Activated naive CD8-positive, alpha-beta T cell treated with anti-CD3 and anti-CD28 coated beads, Interleukin-2, amount 50 U/mL, for 16 hours (primary cell): ENCODE results near the gene SPNS3.

Experiments
- DNase-seq: peaks from one replicate; pipeline ENCODE4 v3.0.0-alpha.2; 2020; ENCODE audit warnings: low read depth, low spot score

Gene SPNS3

DNA sequence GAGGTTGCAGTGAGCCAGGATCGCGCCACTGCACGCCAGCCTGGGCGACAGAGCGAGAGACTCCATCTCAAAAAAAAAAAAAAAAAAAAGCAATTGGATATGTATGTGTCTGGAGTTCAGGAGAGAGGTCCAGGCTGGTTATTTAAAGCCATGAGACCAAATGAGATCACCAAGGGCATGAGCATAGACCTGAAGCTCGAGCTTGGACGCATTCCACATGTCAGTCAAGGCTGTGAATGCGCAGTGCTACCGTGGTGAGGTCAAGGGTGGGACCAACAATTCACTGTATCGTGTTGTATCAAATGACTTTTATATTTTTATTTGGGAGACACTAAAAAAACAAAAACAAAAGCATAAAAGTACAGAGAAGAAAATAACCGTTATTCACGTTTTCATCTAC, 35.8 kb downstream of the SPNS3 start:
- no peak for DNase-seq

DNA sequence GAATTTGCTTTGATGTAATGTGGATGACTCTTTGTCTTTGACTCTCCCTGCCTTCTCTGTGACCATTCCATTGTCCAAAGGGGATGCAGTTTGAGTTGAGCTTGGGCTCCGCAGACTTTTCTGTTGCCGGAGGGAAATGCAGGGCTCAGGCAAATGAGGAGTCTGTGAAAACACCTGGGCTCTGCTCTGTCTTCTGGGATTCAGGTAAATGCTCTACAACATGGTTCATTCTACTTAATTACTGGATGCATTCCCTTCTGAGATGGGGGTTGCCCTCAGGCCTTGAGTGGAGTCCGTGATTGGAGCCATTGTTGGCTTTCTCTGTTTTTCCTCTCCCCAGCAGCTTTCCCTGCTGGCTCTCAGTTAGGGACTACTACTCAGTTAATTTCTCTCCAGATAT, 38.5 kb downstream of the SPNS3 start:
- no peak for DNase-seq

DNA sequence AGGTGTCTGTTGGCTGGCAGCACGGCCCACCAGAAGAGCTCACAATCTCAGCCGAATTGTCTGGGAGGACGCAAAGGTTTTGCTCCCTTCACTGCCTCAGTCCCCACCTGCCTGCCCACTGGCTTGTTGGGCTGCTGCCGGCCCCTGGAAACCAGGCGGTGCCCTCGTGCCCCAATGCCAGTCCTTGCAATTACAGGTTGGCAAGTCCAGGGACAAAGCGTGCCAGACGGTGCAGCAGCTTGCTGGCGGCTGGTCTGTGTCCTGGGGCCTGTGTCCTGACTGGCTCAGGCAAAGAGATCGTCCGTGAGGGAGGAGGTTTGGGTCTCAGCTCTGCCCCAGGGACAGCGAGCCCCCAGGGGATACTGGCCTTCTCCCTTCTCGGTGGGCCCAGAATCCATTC, 40.4 kb downstream of the SPNS3 start:
- DNase-seq = no peak

DNA sequence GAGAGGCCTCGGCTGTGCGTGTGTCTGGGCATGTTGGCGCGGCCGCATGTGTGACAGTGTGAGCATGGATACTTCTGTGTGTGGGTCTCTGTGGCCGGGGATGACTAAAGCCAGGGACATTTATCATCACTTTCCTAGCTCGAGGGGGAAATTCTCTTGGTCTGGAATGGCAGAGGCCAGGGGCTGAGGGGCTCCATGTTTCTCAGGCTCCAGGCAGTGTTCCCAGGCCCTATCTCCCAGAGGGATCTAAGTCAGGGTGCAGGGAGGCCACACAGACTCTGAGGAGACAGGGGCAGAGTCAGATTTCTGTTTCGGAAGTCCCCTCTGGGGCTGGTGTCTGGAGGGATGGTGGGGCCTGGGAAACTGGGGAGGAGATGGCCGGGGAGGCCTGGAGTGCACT, 41.3 kb downstream of the SPNS3 start:
- DNase-seq = no peak

DNA sequence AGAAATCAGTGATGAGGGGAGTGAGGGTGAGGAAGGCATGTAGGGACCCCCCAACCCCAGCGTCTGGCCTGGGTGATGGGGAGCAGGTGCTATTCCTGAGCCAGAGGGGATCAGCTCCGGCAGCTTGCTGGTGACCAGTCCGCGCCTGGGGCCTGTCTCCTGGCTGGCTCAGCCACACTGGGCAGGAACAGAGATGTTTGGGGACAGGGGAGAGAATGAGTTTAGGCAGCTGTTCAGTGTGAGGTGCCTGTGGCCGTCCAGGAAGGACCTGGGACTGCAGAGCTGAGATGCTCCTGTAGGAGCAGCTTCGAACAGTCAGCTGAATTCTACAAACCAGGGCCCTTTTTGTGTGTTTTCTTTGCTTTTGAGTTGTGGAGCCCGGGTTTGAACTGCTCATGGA, 41.7 kb downstream of the SPNS3 start:
- DNase-seq = no peak

DNA sequence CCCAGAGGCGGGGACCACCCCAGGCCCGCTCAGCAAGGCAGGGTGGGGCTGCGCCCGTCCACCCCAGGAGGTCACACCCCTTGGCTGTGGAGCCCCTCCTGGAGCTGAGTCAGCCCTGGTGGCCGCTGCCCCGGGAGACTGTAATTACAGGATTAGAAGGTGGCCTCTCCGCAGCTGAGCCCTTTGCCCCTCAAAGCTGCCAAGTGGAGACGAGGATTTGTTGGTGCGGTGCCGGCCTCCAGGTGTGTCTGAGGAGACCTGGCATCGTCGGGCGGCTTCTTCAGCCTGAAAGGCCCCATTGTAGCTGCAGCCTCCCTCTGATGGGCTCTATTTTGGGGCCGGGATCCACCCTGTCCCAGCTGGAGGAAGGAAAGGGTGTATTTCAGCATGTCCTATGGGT, 42.3 kb downstream of the SPNS3 start:
- no peak for DNase-seq

DNA sequence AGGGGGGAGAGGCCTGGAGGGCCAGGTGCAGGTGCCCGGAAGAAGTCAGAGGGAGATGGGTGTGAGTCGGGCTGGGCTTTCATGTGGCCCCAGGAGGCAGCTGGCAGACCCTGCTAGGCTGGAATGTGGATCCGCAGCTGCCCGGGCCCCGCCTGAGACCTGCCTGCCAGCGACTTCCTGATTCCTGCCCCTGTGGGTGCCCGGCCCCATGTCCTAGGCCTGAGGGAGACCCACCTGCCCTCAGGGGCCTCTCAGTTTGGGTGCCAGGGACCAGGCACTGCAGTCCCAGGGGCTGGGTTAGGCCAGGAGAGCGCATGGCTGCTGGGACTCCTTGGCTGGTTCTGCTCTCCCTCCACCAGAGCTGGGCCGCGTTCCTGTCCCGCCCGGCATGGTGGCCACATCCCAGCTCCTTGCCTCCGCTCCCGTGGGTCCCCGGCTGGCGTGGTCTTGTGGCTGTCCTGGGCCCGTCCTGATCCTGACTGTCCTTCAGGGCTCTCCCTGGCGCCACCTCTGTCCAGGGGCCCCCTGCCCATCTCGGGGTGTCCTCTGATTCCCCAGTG, 42.9 kb downstream of the SPNS3 start:
- no peak for DNase-seq

DNA sequence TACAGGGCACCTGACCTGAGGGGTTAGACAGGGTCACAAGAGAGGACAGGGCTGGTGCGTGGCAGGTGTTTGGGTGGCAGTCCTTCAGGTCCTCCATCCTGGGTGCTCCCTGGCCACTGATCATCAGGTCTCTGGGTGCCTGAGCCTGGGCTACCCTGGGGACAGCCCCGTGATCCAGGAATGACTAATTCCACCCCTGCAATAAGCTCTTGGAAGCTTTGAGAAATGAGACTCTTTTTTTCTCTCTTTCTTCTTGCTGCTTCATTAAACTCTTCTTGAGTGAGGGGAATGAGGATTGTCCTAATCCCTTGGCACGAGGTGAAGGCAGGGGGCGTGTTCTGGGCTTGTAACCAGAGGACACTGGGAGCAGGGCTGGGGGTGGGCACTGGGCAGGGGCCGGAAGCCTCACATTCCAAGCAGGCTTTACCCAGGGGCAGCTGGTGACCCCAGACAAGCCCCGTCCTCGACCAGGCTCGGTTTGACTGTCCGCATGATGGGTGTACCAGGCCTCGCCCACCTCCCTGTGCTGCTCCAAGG, 43.6 kb downstream of the SPNS3 start:
- no peak for DNase-seq

DNA sequence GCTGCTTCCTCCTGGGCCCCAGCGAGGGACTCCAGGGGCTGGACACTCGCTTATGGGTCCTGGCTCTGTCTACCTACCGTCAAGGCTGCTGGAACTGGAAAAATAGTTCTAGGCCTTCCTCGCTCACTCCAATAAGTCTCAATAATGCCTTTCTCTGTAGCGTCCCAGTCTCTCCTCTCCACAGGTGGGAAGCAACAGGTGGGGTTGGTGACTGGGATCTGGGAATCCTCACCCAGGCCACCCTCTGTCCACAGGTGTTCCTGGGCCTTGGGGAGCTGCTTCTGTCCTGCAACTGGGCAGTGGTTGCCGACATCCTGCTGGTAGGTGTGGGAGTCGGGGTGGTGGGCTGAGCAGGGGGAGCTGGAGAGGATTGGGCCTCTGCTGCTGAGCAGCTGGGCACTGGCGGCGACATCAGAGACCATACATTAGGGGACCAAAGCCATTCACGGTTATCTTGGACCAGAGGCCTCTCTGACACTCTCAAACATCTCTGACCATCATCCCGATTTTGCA, 44.6 kb downstream of the SPNS3 start:
- DNase-seq = no peak

DNA sequence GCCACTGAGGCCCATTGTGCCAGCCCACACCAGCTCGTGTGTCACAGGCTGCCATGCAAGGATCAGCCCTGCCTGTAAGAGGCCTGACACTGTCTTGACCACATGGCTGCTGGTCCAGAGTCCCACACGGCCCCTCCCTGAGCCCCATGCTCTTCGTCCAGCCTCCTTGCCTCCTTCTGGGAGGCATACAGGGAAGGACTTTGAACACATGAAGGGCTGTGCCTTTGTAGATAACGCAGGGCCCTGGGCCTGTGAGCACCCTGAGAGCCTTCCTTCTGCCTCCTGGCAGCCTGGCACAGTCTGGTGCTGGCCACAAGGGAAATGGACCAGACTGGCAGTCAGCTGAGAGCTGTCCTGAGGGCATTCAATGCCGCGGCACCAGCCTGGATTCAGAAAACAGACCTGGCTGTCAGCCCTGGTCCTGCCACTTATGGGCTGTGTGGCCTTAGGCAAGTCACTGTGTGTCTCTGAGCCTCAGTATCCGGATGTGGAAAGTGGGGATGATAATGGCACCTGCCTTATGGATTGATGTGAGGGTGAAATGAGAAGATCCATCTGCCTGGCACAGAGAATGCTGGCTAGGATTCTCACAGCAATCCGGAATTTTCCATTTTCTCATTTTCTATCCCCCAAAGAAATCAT, 45.7 kb downstream of the SPNS3 start:
- no peak for DNase-seq

DNA sequence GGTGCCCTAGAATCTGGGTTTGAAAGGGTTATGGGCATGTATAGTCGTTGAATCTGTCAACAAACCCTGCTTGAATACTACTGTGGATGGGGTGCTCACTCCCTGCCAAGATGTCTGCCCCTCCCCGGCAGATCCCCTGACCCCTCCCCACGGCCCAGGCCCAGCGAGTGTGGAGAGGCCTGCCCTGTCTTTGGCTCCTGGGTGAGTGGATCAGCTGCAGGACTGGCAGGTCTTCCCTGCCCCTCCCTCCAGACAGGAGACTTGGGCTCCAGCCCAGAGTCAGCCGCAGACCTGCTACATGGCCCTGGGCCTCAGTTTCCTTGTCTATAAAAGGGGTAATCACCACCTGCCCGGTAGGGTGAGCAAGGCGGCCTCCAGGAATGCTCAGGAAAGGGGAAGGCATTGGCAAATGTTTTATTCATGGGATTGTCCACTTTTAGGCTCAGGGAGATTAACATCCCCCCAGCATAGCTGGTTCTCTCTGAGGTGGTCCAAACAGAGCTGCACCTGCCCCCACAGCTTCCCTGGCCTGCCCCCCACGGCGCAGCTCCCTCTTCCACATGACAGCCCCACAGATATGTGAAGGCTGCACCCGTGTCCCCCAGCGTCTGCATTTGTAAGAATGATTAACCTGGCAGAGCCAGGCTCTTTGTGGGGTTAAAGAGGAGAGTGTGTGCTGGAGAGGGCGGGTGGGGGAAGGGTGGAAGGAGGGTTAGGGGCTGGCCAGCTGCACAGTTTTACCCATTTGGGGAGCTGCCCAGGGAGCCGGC, 46.4 kb downstream of the SPNS3 start:
- no peak for DNase-seq

DNA sequence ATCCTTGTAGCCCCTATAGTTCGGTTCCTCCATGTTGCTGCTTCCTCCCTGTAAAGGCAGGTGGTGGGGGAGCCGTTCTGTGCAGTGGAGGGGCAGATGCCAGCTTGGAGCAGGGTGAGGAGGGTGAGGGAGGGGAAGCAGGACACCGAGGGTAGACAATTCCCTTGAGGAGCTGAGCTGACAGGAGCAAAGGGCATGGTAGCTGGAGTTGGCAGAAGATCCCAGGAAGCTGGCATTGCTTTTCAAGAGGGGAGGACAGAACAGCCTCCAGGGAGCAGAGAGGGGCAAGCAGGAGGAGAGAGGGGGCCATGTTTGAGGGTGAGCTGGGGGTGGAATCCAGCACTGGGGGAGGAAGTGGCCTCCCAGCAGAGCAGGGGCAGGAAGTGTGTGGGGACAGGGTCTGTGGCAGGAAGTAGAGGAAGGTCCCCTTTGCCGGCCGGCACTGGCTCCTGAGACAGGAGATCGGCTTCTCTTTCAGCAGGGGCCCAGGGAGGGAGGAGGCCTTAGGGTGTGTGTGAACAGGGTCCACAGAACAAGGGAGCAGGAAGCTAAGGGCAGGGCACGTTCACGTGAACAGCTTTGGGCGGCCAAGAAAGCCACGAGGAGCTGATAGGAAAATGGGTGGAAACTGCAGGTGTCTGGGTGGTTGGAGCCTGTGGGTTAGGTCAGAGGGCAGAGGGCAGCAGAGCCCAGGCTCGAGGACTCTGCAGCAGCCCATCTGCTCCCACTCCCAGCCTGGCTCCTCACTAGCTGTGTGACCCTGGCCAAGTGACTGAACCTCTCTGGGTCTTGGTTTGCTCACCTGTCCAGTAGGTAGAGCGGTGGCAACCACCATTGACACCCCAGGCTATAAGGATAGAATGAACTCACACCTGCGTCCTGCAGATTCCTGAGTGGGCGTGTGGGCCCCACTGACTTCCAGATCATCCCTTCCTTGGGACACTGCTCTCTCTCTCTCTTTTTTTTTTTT, 47.5 kb downstream of the SPNS3 start:
- peak; percentile 7 for DNase-seq

DNA sequence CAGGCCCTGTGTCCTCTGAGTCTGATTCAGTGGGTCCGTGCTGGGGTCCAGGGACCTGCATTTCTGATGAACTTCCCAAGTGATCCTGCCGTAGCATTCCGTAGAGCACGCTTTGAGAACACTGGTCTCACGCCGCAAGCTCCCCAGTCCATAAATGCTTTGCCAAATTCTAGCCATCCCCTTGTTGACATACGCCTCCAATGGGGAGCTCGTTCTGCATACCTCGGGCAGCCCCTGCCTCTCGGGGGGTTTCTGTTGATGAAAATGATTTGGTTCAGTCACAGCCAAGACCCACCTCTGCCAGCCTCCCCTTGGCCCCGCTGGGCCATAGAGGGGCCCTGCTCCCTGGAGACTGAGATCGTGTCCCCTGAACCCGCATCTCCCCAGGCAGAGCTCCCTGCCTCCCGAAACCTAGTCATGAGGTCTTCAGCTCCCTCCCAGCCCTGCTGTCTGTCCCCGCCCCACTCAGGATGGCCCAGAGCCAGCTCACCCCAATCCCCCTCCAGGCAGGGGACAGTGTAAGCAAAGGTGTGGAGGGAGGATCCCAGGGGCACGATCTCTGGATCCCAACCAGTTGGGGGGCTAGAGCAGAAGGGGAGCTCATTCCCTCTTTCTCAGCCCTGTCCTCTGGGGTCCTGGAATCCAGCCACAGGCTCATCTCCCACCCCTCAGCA, 48.7 kb downstream of the SPNS3 start:
- DNase-seq = no peak

DNA sequence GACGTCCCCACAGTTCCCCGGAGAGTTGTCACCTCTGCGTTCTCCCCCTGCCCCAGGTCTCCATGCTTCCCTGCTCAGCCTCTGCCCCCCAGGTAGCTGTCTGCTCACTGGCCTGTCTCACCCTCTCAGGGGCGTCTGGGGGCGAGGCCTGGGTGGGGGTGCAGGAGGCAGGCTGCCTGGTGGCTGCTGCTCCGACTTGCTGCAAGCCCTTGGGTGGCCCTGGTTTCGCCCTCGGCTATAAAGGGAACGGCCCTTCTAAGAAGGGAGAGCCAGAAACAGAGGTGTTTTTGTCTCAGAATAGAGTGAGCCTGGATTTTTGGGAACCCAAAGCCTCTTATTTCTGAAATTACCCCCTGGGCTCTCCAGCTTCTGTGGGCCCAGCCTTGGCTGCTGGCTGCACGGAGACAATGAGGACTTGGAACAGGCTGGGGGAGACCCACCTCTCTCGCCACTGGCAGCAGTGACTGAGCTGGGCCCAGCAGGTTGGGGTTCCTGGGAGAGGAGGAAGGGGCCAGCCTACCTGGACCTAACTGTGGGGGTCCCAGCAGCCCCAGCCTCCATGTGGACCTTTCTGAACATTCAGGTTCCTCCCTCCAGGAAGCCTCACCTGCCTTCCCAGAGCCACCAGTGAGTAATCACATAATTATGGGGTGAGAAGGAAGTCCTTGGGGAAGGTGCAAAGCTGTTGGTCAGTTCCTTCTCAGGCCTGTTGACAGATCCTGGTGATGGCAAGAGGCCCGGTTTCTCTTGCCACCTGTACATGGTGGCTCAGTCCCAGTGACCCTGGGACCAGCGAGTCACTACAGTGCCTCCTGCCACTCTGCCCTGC, 49.5 kb downstream of the SPNS3 start:
- no peak for DNase-seq

DNA sequence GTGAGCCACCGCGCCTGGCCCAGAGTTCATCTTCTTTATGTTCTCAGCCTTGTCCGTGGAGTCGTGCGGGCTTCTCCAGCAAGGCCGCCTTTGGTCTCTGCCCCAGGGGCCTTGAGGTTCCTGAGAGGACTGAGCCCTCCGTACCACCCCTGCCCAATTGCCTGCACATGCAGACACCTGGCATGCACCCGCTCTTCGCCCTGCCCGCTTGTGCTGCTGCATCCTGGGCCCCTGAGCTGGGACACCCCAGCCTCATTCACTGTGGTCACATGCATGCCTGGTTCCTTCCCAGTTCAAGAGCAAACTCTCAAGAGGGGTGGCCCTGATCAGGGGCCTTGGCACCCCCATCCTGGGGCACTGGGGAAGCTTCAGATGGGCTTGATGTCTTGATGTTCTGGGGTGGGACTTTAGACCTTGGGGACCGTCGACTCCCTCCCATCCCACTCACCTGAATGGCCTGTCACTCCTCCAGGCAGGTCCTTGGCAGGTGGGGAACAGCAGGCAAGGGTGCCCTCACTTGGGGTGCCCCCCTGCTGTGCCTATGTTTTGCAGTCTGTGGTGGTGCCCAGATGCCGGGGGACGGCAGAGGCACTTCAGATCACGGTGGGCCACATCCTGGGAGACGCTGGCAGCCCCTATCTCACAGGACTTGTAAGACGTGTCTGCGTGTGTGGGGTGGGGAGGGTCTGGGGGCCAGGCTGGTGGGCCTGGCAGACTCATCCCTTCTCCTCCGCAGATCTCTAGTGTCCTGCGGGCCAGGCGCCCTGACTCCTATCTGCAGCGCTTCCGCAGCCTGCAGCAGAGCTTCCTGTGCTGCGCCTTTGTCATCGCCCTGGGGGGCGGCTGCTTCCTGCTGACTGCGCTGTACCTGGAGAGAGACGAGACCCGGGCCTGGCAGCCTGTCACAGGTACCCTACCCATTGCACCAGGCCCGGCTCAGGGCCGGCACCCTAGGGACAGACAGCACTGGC, 52.2 kb downstream of the SPNS3 start:
- peak; percentile 19 for DNase-seq

DNA sequence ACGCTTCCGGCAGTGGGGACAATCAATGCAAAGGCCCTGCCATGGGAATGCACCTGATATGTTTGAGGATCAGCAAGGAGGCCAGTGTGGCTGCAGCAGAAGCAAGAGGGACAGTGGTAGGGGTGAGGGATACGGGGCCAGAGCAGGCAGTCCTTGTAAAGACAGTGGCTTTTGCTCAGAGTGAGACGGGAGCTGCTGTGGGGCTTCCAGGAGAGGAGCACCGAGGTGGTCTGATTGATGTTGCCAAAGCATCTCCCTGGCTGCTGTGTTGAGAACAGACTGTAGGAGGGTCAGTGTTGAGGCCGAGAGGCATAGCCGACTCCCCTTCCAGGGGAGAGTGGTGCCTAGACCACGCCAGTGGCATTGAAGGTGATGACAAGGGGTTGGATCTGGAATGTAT, 53.6 kb downstream of the SPNS3 start:
- DNase-seq = no peak

DNA sequence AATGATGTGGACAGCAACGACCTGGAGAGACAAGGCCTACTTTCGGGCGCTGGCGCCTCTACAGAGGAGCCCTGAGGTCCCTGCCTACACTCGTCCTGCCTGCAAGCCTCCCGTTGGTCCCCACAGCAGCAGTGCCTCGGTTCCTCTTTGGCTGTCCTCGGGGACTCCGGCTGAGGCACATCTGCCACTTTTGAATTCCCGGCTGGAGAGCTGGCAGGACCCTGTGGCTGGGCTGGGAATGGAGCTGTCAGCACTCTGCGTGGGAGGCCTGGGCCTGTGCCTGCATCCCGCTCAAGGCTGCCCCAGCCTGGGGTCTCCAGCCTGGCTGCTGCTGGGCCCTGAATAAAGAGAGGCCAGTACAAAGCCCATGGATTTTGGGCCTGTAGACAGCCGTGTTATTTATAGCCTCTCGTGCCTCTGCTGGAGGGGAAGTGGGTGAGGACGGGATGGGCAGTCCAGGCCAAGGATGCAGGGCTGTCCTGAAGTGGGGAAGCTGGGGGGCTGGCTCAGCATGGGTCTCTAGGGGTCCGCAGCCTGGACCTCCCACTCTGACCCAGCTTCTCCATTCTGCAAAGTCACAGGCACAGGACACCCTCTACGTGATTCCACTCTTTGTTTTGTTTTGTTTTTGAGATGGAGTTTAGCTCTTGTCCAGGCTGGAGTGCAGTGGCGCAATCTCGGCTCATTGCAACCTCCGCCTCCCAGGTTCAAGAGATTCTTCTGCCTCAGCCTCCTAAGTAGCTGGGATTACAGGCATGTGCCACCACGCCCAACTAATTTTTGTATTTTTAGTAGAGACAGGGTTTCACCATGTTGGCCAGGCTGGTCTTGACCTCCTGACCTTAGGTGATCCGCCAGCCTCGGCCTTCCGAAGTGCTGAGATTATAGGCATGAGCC, 54.3 kb downstream of the SPNS3 start:
- DNase-seq = no peak
